OCI-LY7 (cell line): ENCODE results near the gene CDHR1. TPM values are rescaled to one million over a fixed set of nuclear protein-coding genes. Genes with fewer than 3 reads are reported as not detected.

Source experiments
- BruUV-seq: library from RNA; stranded (reverse); fragments of 400-500 nt; replicated peaks from 2 replicates; lab custom pipeline; 2021; lab: Mats Ljungman, UMichigan
- CTCF ChIA-PET: fragments of 300-600 bp; sonication (Branson Sonifier 250); formaldehyde crosslinking; loops from one replicate; lab custom pipeline; 2022; ENCODE audit warnings: antibody characterized with exemption; ENCODE audit not compliant: unreplicated experiment; lab: Charles Lee
- POLR2A ChIA-PET: fragments of 300-600 bp; sonication (Branson Sonifier 250); formaldehyde crosslinking; loops from one replicate; lab custom pipeline; 2022; ENCODE audit warnings: antibody characterized with exemption; lab: Charles Lee
- DNase-seq: peaks from one replicate; pipeline ENCODE4 v3.0.0-alpha.2; 2015; ENCODE audit warnings: low spot score
- H2AFZ ChIP-seq: fragments of 200-600 bp; sonication (generic), shearing (Covaris generic); 2 replicates; pipeline ENCODE4 v1.6.1; 2014; ENCODE audit warnings: mild to moderate bottlenecking, antibody characterized with exemption, low read length, moderate library complexity
- H3K27ac ChIP-seq: fragments of 200-600 bp; sonication (generic); 2 replicates; pipeline ENCODE4 v1.5.1; 2014; ENCODE audit warnings: mixed run types, low read depth, mild to moderate bottlenecking, moderate library complexity, low read length, inconsistent platforms; ENCODE audit not compliant: poor library complexity, severe bottlenecking
- H3K36me3 ChIP-seq: fragments of 200-600 bp; sonication (generic); 2 replicates; pipeline ENCODE4 v1.6.1; 2014; ENCODE audit warnings: mild to moderate bottlenecking, antibody characterized with exemption, low read length, moderate library complexity, mixed read lengths; ENCODE audit not compliant: insufficient read depth
- H3K4me1 ChIP-seq: fragments of 200-600 bp; sonication (generic); 2 replicates; pipeline ENCODE4 v1.5.1; 2014; ENCODE audit warnings: mild to moderate bottlenecking, low read length; ENCODE audit not compliant: insufficient read depth, poor library complexity, severe bottlenecking
- H3K4me2 ChIP-seq: fragments of 200-600 bp; sonication (generic); 2 replicates; pipeline ENCODE4 v1.6.1; 2014; ENCODE audit warnings: mild to moderate bottlenecking, low read length
- H3K4me3 ChIP-seq: fragments of 200-600 bp; sonication (generic); 2 replicates; pipeline ENCODE4 v1.5.1; 2014; ENCODE audit warnings: mild to moderate bottlenecking, low read depth, low read length; ENCODE audit not compliant: poor library complexity, severe bottlenecking
- H3K79me2 ChIP-seq: fragments of 200-600 bp; sonication (generic); 2 replicates; pipeline ENCODE4 v1.6.1; 2016; ENCODE audit warnings: low read depth, mild to moderate bottlenecking, low read length, moderate library complexity, mixed read lengths; ENCODE audit not compliant: insufficient read depth
- H3K9me2 ChIP-seq: fragments of 200-600 bp; sonication (generic); 2 replicates; pipeline ENCODE4 v1.6.1; 2016; ENCODE audit warnings: mild to moderate bottlenecking, low read length, mixed read lengths; ENCODE audit not compliant: insufficient read depth
- H3K9me3 ChIP-seq: fragments of 200-600 bp; sonication (generic); 2 replicates; pipeline ENCODE4 v1.6.1; 2014; ENCODE audit warnings: mild to moderate bottlenecking, mixed run types, low read length, mixed read lengths
- H4K20me1 ChIP-seq: fragments of 200-600 bp; sonication (generic); 2 replicates; pipeline ENCODE4 v1.6.1; 2014; ENCODE audit warnings: mild to moderate bottlenecking, antibody characterized with exemption, low read length, moderate library complexity, mixed read lengths; ENCODE audit not compliant: insufficient read depth
- EZH2phosphoT487 ChIP-seq: fragments of 200-600 bp; sonication (generic); IDR thresholded peaks from 2 replicates; pipeline ENCODE4 v1.6.1; 2018; ENCODE audit warnings: low read depth, borderline replicate concordance, mild to moderate bottlenecking, mixed run types, antibody characterized with exemption, low read length, moderate library complexity, mixed read lengths
- intact Hi-C: fragments of 100-400 bp; cut with micrococcal nuclease; formaldehyde crosslinking; loops from one replicate; pipeline ENCODE4 v1.10.0; 2022; ENCODE audit not compliant: unreplicated experiment
- total RNA-seq, 2 experiments: library from RNA; depleted of rRNA in 1 of 2; stranded (reverse); fragments of >200 nt in 1 of 2; shearing (Covaris generic) in 1 of 2; gene quantifications; 2 replicates each; pipeline ENCODE4 v1.2.3, GENCODE V29; 2014 to 2022
- TF ChIP-seq, protein P1 (sequence below): fragments of 200-600 bp; sonication (generic); conservative IDR thresholded peaks from 2 replicates; pipeline ENCODE4 v1.5.1; 2014; ENCODE audit warnings: mild to moderate bottlenecking, antibody characterized with exemption, low read length, moderate library complexity, mixed read lengths

Gene CDHR1
- total RNA-seq, 2 experiments from 2014 or later, result not detected

DNA sequence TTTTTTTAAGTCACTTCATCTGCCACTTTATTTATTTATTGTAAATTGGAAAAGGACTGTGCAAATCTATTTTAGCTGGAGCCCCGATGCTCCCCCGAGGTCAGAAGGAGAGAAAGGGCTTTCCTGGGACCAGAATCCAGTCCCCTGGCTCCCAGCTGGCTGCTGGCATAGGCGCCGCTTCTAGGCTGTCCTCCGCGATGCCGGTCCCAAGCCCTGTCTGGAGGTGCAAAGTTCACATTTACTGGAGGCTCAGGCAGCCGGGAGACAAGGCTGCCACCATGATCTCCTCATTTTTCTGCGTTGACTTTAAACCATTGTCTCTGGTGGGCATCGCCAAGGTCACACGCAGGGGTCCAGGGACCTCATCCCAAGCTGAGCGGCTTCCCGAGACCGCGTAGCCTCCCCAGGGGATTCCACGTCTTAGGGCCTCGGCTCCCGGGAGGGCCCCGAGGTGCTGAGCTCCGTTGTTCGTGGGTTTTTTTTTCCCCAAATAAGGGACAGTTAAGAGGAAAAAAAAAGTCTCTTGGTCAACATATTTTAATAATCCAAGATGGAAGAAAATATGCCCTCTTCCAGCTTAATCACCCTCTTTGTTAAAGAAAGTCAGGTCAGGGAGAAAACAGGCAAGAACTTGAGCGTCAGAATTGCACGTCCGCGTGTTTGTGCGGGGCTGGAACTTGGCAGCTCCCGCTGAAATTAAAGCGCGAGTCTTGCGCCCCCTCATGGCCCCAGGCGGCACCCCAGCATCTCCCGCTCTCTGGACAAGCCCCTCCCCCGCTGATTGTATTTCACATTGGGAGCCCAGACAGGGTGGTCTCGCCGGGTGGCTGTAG is 62.4 kb downstream of the CDHR1 start:
- Histone ChIP-seq H3K4me1 (no peaks in the 10 kb centered on the region), H4K20me1 (no peaks in the 10 kb centered on the region), H3K4me2 (no peak overlapping the region), H3K79me2 (no peaks in the 10 kb centered on the region), H3K27ac (no peak overlapping the region), H2AFZ (no peak overlapping the region), H3K36me3 (no peaks in the 10 kb centered on the region), H3K9me3 (no peaks in the 10 kb centered on the region), H3K9me2 (no peaks in the 10 kb centered on the region), H3K4me3 (no peak overlapping the region)
- DNase-seq, result no peak
- POLR2A ChIA-PET, result no interaction called here
- CTCF ChIA-PET, result no interaction called here
- no TSS peak for BruUV-seq
- intact Hi-C loops, result no loop called here
- TF ChIP-seq, protein P1, sequence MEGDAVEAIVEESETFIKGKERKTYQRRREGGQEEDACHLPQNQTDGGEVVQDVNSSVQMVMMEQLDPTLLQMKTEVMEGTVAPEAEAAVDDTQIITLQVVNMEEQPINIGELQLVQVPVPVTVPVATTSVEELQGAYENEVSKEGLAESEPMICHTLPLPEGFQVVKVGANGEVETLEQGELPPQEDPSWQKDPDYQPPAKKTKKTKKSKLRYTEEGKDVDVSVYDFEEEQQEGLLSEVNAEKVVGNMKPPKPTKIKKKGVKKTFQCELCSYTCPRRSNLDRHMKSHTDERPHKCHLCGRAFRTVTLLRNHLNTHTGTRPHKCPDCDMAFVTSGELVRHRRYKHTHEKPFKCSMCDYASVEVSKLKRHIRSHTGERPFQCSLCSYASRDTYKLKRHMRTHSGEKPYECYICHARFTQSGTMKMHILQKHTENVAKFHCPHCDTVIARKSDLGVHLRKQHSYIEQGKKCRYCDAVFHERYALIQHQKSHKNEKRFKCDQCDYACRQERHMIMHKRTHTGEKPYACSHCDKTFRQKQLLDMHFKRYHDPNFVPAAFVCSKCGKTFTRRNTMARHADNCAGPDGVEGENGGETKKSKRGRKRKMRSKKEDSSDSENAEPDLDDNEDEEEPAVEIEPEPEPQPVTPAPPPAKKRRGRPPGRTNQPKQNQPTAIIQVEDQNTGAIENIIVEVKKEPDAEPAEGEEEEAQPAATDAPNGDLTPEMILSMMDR, result peak; percentile 28; the same call in 1 of the 2 replicates
- no peak for TF ChIP-seq EZH2phosphoT487

GRCh38 chr10:84257343-84258020 is 63.1 kb downstream of the CDHR1 start:
- Histone ChIP-seq H3K4me2 (no peak overlapping the region), H3K4me3 (no peak overlapping the region), H2AFZ (no peak overlapping the region), H3K36me3 (no peaks in the 10 kb centered on the region), H4K20me1 (no peaks in the 10 kb centered on the region), H3K9me2 (no peaks in the 10 kb centered on the region), H3K9me3 (no peaks in the 10 kb centered on the region), H3K4me1 (no peaks in the 10 kb centered on the region), H3K79me2 (no peaks in the 10 kb centered on the region), H3K27ac (no peak overlapping the region)
- POLR2A ChIA-PET, result no interaction called here
- intact Hi-C loops, result no loop called here
- no TSS peak for BruUV-seq
- no peak for DNase-seq
- TF ChIP-seq EZH2phosphoT487, result no peak
- TF ChIP-seq, protein P1, result no peak
- CTCF ChIA-PET, result no interaction called here
